GM18861 (cell line): Measurements from ENCODE around the gene NOP9.

Experiments
- ATAC-seq: cut with Tn5 transposase; IDR thresholded peaks from one replicate; pipeline ENCODE4 v1.9.1; 2021; ENCODE audit not compliant: unreplicated experiment

The NOP9 gene

GRCh38 chr14:24280797-24281460 lies 18.7 kb upstream of the NOP9 start:
- no peak for ATAC-seq

GRCh38 chr14:24281636-24282035 lies 18.0 kb upstream of the NOP9 start:
- ATAC-seq, result no peak

GRCh38 chr14:24282736-24283135 lies 16.9 kb upstream of the NOP9 start:
- ATAC-seq, result no peak

GRCh38 chr14:24283796-24284460 lies 15.7 kb upstream of the NOP9 start:
- no peak for ATAC-seq

GRCh38 chr14:24284501-24285035 lies 15.1 kb upstream of the NOP9 start:
- ATAC-seq, result no peak

- ATAC-seq, result no peak
Measured at GRCh38 chr14:24285351-24285750, 14.3 kb upstream of the NOP9 start.

GRCh38 chr14:24286996-24287395 lies 12.7 kb upstream of the NOP9 start:
- ATAC-seq, result no peak

GRCh38 chr14:24289649-24290280 lies 9.9 kb upstream of the NOP9 start:
- peak; percentile 83 for ATAC-seq

GRCh38 chr14:24290746-24291145 lies 8.9 kb upstream of the NOP9 start:
- ATAC-seq, result no peak

- no peak for ATAC-seq
Measured at GRCh38 chr14:24291446-24292117, 8.1 kb upstream of the NOP9 start.

GRCh38 chr14:24292118-24292807 lies 7.4 kb upstream of the NOP9 start:
- no peak for ATAC-seq

- ATAC-seq, result no peak
Measured at GRCh38 chr14:24293525-24293924, 6.1 kb upstream of the NOP9 start.

GRCh38 chr14:24296341-24297157 lies 3.1 kb upstream of the NOP9 start:
- peak; percentile 60 for ATAC-seq

- peak; percentile 15 for ATAC-seq
Measured at GRCh38 chr14:24297190-24297964, 2.3 kb upstream of the NOP9 start.

- ATAC-seq, result no peak
Measured at GRCh38 chr14:24298892-24299254, 777 bp upstream of the NOP9 start.

GRCh38 chr14:24300326-24300980 lies 803 bp downstream of the NOP9 start:
- ATAC-seq, result no peak

- ATAC-seq, result no peak
Measured at GRCh38 chr14:24304019-24304387, 4.4 kb downstream of the NOP9 start.

GRCh38 chr14:24307156-24307574 lies 7.5 kb downstream of the NOP9 start:
- no peak for ATAC-seq
